Activated CD8-positive, alpha-beta T cell treated with anti-CD3 and anti-CD28 coated beads for 36 hours (primary cell): Measurements from ENCODE around the gene ANK3. TPM values are rescaled to one million over a fixed set of nuclear protein-coding genes. Genes with fewer than 3 reads are reported as not detected.
A peak's percentile ranks its signal among the peaks of the same experiment; 100 is the strongest.

Source experiments
- ATAC-seq: fragments of 200-7000 bp; cut with Tn5 transposase; one replicate; pipeline ENCODE4 v1.10.0; 2021; ENCODE audit warnings: mild to moderate bottlenecking, moderate library complexity
- CTCF ChIA-PET: fragments of 350-600 bp; sonication (Branson Sonifier 250); formaldehyde crosslinking; loops from one replicate; lab custom pipeline; 2021; ENCODE audit warnings: antibody characterized with exemption; lab: Charles Lee
- POLR2A ChIA-PET: fragments of 350-600 bp; sonication (Branson Sonifier 250); formaldehyde crosslinking; loops from one replicate; lab custom pipeline; 2021; ENCODE audit warnings: antibody characterized with exemption; lab: Charles Lee
- DNase-seq: peaks from one replicate; pipeline ENCODE4 v3.0.0-alpha.2; 2020
- H3K27ac Mint-ChIP-seq: one replicate; pipeline ENCODE4 v1.8.0; 2021; ENCODE audit warnings: mild to moderate bottlenecking, mixed read lengths
- H3K27me3 Mint-ChIP-seq: one replicate; pipeline ENCODE4 v1.8.0; 2021; ENCODE audit warnings: mixed read lengths
- H3K36me3 Mint-ChIP-seq: one replicate; pipeline ENCODE4 v1.8.0; 2021; ENCODE audit warnings: low read depth, mixed read lengths
- H3K4me1 Mint-ChIP-seq: one replicate; pipeline ENCODE4 v1.8.0; 2021; ENCODE audit warnings: low read depth, mixed read lengths
- H3K4me3 Mint-ChIP-seq: one replicate; pipeline ENCODE4 v1.8.0; 2021; ENCODE audit warnings: mild to moderate bottlenecking, moderate library complexity, mixed read lengths
- H3K9me3 Mint-ChIP-seq: one replicate; pipeline ENCODE4 v1.8.0; 2021; ENCODE audit warnings: mixed read lengths
- CTCF ChIP-seq: fragments of 200-600 bp; IDR thresholded peaks from one replicate; pipeline ENCODE4 v1.8.0; 2022; ENCODE audit warnings: antibody characterized with exemption, mild to moderate bottlenecking
- intact Hi-C: fragments of 100-400 bp; cut with micrococcal nuclease; formaldehyde crosslinking; loops from one replicate; pipeline ENCODE4 v1.10.0; 2022
- total RNA-seq, 2 experiments: library from RNA; stranded (reverse); gene quantifications; one replicate each; pipeline ENCODE4 v1.2.3, GENCODE V29; 2021

ANK3 gene
- total RNA-seq, 2 experiments from 2014 or later, result 10.3 to 12.0 TPM

- ATAC-seq, result no peak
- POLR2A ChIA-PET, result no interaction called here
- CTCF ChIA-PET, result interaction anchor here (0.9 to 1.4 kb wide), 2 partner anchors 32 to 105 kb away, joined by 4 to 5 read pairs; no protein-coding TSS in a partner anchor
- Mint-ChIP-seq H3K27me3 (peaks cover 2% of the 10 kb centered on the region), H3K27ac (no peak overlapping the region), H3K36me3 (peaks cover 2% of the 10 kb centered on the region), H3K9me3 (no peaks in the 10 kb centered on the region), H3K4me1 (peaks cover 8% of the 10 kb centered on the region), H3K4me3 (no peak overlapping the region)
- TF ChIP-seq CTCF, result no peak
- intact Hi-C loops, result loop anchor here (5.0 to 10.0 kb wide), 3 partner anchors 104 to 438 kb away; no protein-coding TSS in a partner anchor
- no peak for DNase-seq
Observed at GRCh38 chr10:60206735-60207134, 182.9 kb downstream of the ANK3 start.

- CTCF ChIA-PET, result interaction anchor here (0.8 to 2.0 kb wide), 2 partner anchors 13 to 229 kb away, joined by 3 to 4 read pairs; no protein-coding TSS in a partner anchor
- POLR2A ChIA-PET, result no interaction called here
Observed at GRCh38 chr10:60205741-60206140, 183.9 kb downstream of the ANK3 start.

GRCh38 chr10:60203993-60204618 is 185.6 kb downstream of the ANK3 start:
- DNase-seq (no peak), ATAC-seq (no peak)
- CTCF ChIA-PET, result interaction anchor here (0.7 to 2.0 kb wide), 7 partner anchors 12 to 442 kb away, joined by 3 to 5 read pairs (median 4); no protein-coding TSS in a partner anchor
- H3K9me3 Mint-ChIP-seq, result no peaks in the 10 kb centered on the region
- peak; percentile 32 for TF ChIP-seq CTCF
- H3K27me3 Mint-ChIP-seq, result peaks cover 2% of the 10 kb centered on the region
- H3K27ac Mint-ChIP-seq, result no peak overlapping the region
- no peaks in the 10 kb centered on the region for H3K4me1 Mint-ChIP-seq
- no peaks in the 10 kb centered on the region for H3K36me3 Mint-ChIP-seq
- no peak overlapping the region for H3K4me3 Mint-ChIP-seq
- POLR2A ChIA-PET, result no interaction called here
- intact Hi-C loops, result loop anchor here (10.0 kb wide), 2 partner anchors 231 to 441 kb away; no protein-coding TSS in a partner anchor

More at GRCh38 chr10:60205741-60206140, 183.9 kb downstream of the ANK3 start:
- Mint-ChIP-seq H3K4me3 (no peak overlapping the region), H3K36me3 (no peaks in the 10 kb centered on the region), H3K27ac (no peak overlapping the region), H3K4me1 (peaks cover 8% of the 10 kb centered on the region), H3K27me3 (peaks cover 2% of the 10 kb centered on the region), H3K9me3 (no peaks in the 10 kb centered on the region)
- no peak for ATAC-seq
- intact Hi-C loops, result loop anchor here (5.0 to 10.0 kb wide), 3 partner anchors 103 to 439 kb away; no protein-coding TSS in a partner anchor
- TF ChIP-seq CTCF, result no peak
- no peak for DNase-seq

- peaks cover 2% of the 10 kb centered on the region for H3K27me3 Mint-ChIP-seq
- no peak for TF ChIP-seq CTCF
- H3K27ac Mint-ChIP-seq, result no peak overlapping the region
- DNase-seq, result no peak
- H3K4me3 Mint-ChIP-seq, result no peak overlapping the region
- intact Hi-C loops, result loop anchor here (10.0 kb wide), 2 partner anchors 234 to 444 kb away; no protein-coding TSS in a partner anchor
- H3K4me1 Mint-ChIP-seq, result no peaks in the 10 kb centered on the region
- ChIA-PET POLR2A (no interaction called here), CTCF (no interaction called here)
- H3K9me3 Mint-ChIP-seq, result no peaks in the 10 kb centered on the region
- no peaks in the 10 kb centered on the region for H3K36me3 Mint-ChIP-seq
- ATAC-seq, result no peak
Observed at GRCh38 chr10:60200682-60201053, 189.0 kb downstream of the ANK3 start.

- H3K36me3 Mint-ChIP-seq, result no peaks in the 10 kb centered on the region
- CTCF ChIA-PET, result no interaction called here
- peaks cover 2% of the 10 kb centered on the region for H3K27me3 Mint-ChIP-seq
- no peak overlapping the region for H3K27ac Mint-ChIP-seq
- POLR2A ChIA-PET, result no interaction called here
- H3K4me1 Mint-ChIP-seq, result no peaks in the 10 kb centered on the region
- H3K4me3 Mint-ChIP-seq, result no peak overlapping the region
- no peak for TF ChIP-seq CTCF
- no peak for DNase-seq
- no peaks in the 10 kb centered on the region for H3K9me3 Mint-ChIP-seq
- no peak for ATAC-seq
- intact Hi-C loops, result loop anchor here (10.0 kb wide), 2 partner anchors 235 to 445 kb away; no protein-coding TSS in a partner anchor
Observed at GRCh38 chr10:60200012-60200681, 189.5 kb downstream of the ANK3 start.
